Urothelium cell line (cell line): ENCODE data around the gene TMEM178A.
A peak's percentile ranks its signal among the peaks of the same experiment; 100 is the strongest.

Experiments used
- DNase-seq: peaks from one replicate; pipeline ENCODE4 v3.0.0; 2011; ENCODE audit warnings: low spot score, mixed read lengths
- FAIRE-seq: peaks from 2 replicates; lab custom pipeline; 2011; peaks lifted over from hg19 to GRCh38; lab: Jason Lieb, UNC

TMEM178A gene

GRCh38 chr2:39735648-39736047 is 69.9 kb downstream of the TMEM178A start:
- FAIRE-seq (no peak), DNase-seq (no peak)

GRCh38 chr2:39736640-39737039 is 70.9 kb downstream of the TMEM178A start:
- FAIRE-seq: no peak
- peak; percentile 54 for DNase-seq

- FAIRE-seq (peak; percentile 96), DNase-seq (peak; percentile 89)
Observed at GRCh38 chr2:39737661-39738060, 71.9 kb downstream of the TMEM178A start.

- peak; percentile 32 for FAIRE-seq
- DNase-seq: no peak
Observed at GRCh38 chr2:39738936-39739335, 73.2 kb downstream of the TMEM178A start.

GRCh38 chr2:39739386-39739785 is 73.7 kb downstream of the TMEM178A start:
- FAIRE-seq (peak; percentile 55), DNase-seq (no peak)

- no peak for DNase-seq
- FAIRE-seq: no peak
Observed at GRCh38 chr2:39741871-39742270, 76.2 kb downstream of the TMEM178A start.

- DNase-seq: no peak
- FAIRE-seq: no peak
Observed at GRCh38 chr2:39743269-39743776, 77.6 kb downstream of the TMEM178A start.

GRCh38 chr2:39755466-39755865 is 89.7 kb downstream of the TMEM178A start:
- DNase-seq (no peak), FAIRE-seq (no peak)

GRCh38 chr2:39757156-39757555 is 91.4 kb downstream of the TMEM178A start:
- no peak for FAIRE-seq
- no peak for DNase-seq

- FAIRE-seq: no peak
Observed at GRCh38 chr2:39762448-39762847, 96.7 kb downstream of the TMEM178A start.

More at GRCh38 chr2:39762448-39762847, 96.7 kb downstream of the TMEM178A start:
- no peak for DNase-seq
